GM23338 (cell line): ENCODE measurements around the gene IDH3A.

Source experiments
- CREB1 ChIP-seq: fragments of 250-450 bp; sonication (Bioruptor Pico); IDR thresholded peaks from 2 replicates; pipeline ENCODE4 v1.5.0; 2020; ENCODE audit warnings: low read depth, mild to moderate bottlenecking, moderate library complexity
- EZH2 ChIP-seq: fragments of 200-600 bp; sonication (generic); IDR thresholded peaks from one replicate; pipeline ENCODE4 v1.8.0; 2017; ENCODE audit warnings: antibody characterized with exemption, mild to moderate bottlenecking, low read depth; ENCODE audit not compliant: unreplicated experiment
- EZH2phosphoT487 ChIP-seq: fragments of 200-600 bp; sonication (generic); IDR thresholded peaks from one replicate; pipeline ENCODE4 v1.8.1; 2018; ENCODE audit warnings: antibody characterized with exemption; ENCODE audit not compliant: unreplicated experiment
- JUNB ChIP-seq: IDR thresholded peaks from one replicate; pipeline ENCODE4 v1.6.1; 2016; ENCODE audit warnings: antibody characterized with exemption; ENCODE audit not compliant: unreplicated experiment
- NANOG ChIP-seq: IDR thresholded peaks from 2 replicates; pipeline ENCODE4 v1.6.1; 2016; ENCODE audit warnings: antibody characterized with exemption, borderline replicate concordance
- POLR2AphosphoS5 ChIP-seq: IDR thresholded peaks from 2 replicates; pipeline ENCODE4 v1.6.1; 2016; ENCODE audit warnings: antibody characterized with exemption, low read depth
- ZNF331 ChIP-seq: fragments of 250-450 bp; sonication (Bioruptor Pico); IDR thresholded peaks from 2 replicates; pipeline ENCODE4 v1.5.0; 2020; ENCODE audit warnings: low read depth, mild to moderate bottlenecking, moderate library complexity
- TF ChIP-seq, protein P1 (sequence below), 2 experiments: fragments of 200-600 bp in 1 of 2; sonication (generic) in 1 of 2; conservative IDR thresholded peaks; 2 replicates each; pipeline versions ENCODE4 v1.5.1 to v1.6.1; 2016 to 2017; ENCODE audit warnings: antibody characterized with exemption in 2 of 2, low read depth in 2 of 2, mild to moderate bottlenecking in 2 of 2, moderate library complexity in 1 of 2
- TF ChIP-seq, protein P2 (sequence below): IDR thresholded peaks from 2 replicates; pipeline ENCODE4 v1.6.1; 2016; ENCODE audit warnings: antibody characterized with exemption
- TF ChIP-seq, protein P3 (sequence below): IDR thresholded peaks from one replicate; pipeline ENCODE4 v1.6.1; 2018; ENCODE audit warnings: antibody characterized with exemption; ENCODE audit not compliant: unreplicated experiment
- TF ChIP-seq, protein P4 (sequence below): fragments of 250-450 bp; sonication (Bioruptor Pico); IDR thresholded peaks from 2 replicates; pipeline ENCODE4 v1.5.0; 2020; ENCODE audit warnings: mild to moderate bottlenecking, moderate library complexity

DNA sequence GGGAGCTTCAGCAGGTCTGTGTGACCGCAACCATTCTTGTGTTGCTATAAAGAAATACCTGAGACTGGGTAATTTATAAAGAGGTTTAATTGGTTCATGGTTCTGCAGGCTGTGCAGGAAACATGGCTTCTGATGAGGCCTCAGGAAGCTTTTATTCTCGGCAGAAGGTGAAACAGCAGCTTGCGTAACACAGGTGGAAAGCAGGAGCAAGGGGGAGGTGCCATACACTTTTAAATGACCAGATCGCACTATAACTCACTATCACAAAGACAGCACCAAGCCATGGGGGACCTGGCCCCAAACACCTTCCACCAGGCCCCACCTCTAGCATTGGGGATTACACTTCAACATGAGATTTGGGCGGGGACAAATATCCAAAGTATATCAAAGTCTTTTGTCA is 9.6 kb upstream of the IDH3A start:
- TF ChIP-seq, protein P1, sequence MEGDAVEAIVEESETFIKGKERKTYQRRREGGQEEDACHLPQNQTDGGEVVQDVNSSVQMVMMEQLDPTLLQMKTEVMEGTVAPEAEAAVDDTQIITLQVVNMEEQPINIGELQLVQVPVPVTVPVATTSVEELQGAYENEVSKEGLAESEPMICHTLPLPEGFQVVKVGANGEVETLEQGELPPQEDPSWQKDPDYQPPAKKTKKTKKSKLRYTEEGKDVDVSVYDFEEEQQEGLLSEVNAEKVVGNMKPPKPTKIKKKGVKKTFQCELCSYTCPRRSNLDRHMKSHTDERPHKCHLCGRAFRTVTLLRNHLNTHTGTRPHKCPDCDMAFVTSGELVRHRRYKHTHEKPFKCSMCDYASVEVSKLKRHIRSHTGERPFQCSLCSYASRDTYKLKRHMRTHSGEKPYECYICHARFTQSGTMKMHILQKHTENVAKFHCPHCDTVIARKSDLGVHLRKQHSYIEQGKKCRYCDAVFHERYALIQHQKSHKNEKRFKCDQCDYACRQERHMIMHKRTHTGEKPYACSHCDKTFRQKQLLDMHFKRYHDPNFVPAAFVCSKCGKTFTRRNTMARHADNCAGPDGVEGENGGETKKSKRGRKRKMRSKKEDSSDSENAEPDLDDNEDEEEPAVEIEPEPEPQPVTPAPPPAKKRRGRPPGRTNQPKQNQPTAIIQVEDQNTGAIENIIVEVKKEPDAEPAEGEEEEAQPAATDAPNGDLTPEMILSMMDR (conservative IDR thresholded peaks at IDR 0.05; ENCODE audit: low read depth in 2 of 2), result no peak
- TF ChIP-seq, protein P2, sequence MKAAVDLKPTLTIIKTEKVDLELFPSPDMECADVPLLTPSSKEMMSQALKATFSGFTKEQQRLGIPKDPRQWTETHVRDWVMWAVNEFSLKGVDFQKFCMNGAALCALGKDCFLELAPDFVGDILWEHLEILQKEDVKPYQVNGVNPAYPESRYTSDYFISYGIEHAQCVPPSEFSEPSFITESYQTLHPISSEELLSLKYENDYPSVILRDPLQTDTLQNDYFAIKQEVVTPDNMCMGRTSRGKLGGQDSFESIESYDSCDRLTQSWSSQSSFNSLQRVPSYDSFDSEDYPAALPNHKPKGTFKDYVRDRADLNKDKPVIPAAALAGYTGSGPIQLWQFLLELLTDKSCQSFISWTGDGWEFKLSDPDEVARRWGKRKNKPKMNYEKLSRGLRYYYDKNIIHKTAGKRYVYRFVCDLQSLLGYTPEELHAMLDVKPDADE, result no peak
- TF ChIP-seq JUNB (no peak), ZNF331 (CRISPR knock-in tag) (no peak), CREB1 (CRISPR knock-in tag) (no peak), POLR2AphosphoS5 (no peak), EZH2 (no peak), NANOG (no peak), EZH2phosphoT487 (no peak)
- TF ChIP-seq, protein P3, sequence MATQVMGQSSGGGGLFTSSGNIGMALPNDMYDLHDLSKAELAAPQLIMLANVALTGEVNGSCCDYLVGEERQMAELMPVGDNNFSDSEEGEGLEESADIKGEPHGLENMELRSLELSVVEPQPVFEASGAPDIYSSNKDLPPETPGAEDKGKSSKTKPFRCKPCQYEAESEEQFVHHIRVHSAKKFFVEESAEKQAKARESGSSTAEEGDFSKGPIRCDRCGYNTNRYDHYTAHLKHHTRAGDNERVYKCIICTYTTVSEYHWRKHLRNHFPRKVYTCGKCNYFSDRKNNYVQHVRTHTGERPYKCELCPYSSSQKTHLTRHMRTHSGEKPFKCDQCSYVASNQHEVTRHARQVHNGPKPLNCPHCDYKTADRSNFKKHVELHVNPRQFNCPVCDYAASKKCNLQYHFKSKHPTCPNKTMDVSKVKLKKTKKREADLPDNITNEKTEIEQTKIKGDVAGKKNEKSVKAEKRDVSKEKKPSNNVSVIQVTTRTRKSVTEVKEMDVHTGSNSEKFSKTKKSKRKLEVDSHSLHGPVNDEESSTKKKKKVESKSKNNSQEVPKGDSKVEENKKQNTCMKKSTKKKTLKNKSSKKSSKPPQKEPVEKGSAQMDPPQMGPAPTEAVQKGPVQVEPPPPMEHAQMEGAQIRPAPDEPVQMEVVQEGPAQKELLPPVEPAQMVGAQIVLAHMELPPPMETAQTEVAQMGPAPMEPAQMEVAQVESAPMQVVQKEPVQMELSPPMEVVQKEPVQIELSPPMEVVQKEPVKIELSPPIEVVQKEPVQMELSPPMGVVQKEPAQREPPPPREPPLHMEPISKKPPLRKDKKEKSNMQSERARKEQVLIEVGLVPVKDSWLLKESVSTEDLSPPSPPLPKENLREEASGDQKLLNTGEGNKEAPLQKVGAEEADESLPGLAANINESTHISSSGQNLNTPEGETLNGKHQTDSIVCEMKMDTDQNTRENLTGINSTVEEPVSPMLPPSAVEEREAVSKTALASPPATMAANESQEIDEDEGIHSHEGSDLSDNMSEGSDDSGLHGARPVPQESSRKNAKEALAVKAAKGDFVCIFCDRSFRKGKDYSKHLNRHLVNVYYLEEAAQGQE, result no peak
- TF ChIP-seq, protein P4, sequence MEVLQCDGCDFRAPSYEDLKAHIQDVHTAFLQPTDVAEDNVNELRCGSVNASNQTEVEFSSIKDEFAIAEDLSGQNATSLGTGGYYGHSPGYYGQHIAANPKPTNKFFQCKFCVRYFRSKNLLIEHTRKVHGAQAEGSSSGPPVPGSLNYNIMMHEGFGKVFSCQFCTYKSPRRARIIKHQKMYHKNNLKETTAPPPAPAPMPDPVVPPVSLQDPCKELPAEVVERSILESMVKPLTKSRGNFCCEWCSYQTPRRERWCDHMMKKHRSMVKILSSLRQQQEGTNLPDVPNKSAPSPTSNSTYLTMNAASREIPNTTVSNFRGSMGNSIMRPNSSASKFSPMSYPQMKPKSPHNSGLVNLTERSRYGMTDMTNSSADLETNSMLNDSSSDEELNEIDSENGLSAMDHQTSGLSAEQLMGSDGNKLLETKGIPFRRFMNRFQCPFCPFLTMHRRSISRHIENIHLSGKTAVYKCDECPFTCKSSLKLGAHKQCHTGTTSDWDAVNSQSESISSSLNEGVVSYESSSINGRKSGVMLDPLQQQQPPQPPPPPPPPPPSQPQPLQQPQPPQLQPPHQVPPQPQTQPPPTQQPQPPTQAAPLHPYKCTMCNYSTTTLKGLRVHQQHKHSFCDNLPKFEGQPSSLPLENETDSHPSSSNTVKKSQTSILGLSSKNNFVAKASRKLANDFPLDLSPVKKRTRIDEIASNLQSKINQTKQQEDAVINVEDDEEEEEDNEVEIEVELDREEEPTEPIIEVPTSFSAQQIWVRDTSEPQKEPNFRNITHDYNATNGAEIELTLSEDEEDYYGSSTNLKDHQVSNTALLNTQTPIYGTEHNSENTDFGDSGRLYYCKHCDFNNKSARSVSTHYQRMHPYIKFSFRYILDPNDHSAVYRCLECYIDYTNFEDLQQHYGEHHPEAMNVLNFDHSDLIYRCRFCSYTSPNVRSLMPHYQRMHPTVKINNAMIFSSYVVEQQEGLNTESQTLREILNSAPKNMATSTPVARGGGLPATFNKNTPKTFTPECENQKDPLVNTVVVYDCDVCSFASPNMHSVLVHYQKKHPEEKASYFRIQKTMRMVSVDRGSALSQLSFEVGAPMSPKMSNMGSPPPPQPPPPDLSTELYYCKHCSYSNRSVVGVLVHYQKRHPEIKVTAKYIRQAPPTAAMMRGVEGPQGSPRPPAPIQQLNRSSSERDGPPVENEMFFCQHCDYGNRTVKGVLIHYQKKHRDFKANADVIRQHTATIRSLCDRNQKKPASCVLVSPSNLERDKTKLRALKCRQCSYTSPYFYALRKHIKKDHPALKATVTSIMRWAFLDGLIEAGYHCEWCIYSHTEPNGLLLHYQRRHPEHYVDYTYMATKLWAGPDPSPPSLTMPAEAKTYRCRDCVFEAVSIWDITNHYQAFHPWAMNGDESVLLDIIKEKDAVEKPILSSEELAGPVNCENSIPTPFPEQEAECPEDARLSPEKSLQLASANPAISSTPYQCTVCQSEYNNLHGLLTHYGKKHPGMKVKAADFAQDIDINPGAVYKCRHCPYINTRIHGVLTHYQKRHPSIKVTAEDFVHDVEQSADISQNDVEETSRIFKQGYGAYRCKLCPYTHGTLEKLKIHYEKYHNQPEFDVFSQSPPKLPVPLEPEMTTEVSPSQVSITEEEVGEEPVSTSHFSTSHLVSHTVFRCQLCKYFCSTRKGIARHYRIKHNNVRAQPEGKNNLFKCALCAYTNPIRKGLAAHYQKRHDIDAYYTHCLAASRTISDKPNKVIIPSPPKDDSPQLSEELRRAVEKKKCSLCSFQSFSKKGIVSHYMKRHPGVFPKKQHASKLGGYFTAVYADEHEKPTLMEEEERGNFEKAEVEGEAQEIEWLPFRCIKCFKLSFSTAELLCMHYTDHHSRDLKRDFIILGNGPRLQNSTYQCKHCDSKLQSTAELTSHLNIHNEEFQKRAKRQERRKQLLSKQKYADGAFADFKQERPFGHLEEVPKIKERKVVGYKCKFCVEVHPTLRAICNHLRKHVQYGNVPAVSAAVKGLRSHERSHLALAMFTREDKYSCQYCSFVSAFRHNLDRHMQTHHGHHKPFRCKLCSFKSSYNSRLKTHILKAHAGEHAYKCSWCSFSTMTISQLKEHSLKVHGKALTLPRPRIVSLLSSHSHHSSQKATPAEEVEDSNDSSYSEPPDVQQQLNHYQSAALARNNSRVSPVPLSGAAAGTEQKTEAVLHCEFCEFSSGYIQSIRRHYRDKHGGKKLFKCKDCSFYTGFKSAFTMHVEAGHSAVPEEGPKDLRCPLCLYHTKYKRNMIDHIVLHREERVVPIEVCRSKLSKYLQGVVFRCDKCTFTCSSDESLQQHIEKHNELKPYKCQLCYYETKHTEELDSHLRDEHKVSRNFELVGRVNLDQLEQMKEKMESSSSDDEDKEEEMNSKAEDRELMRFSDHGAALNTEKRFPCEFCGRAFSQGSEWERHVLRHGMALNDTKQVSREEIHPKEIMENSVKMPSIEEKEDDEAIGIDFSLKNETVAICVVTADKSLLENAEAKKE (CRISPR knock-in tag), result no peak
